CD4-positive, alpha-beta T cell (primary cell): ENCODE measurements around the gene TNFRSF18. TPM values are rescaled to one million over a fixed set of nuclear protein-coding genes. Genes with fewer than 3 reads are reported as not detected.
A peak's percentile ranks its signal among the peaks of the same experiment; 100 is the strongest.
"Not testable (repeated sequence)": the region's sequence is repeated elsewhere in the genome, so short reads cannot be mapped to it uniquely, and the experiment has no call there.

Experiments used
- ATAC-seq: fragments of 200-7000 bp; cut with Tn5 transposase; one replicate; pipeline ENCODE4 v1.10.0; 2022; ENCODE audit warnings: mild to moderate bottlenecking; ENCODE audit not compliant: poor library complexity
- CTCF ChIA-PET: fragments of 350-600 bp; sonication (Branson Sonifier 250); formaldehyde crosslinking; loops from one replicate; lab custom pipeline; 2021; ENCODE audit warnings: antibody characterized with exemption, inconsistent platforms; lab: Charles Lee
- POLR2A ChIA-PET: fragments of 350-600 bp; sonication (Branson Sonifier 250); formaldehyde crosslinking; loops from one replicate; lab custom pipeline; 2021; ENCODE audit warnings: antibody characterized with exemption, inconsistent platforms; lab: Charles Lee
- DNase-seq, 14 experiments: peaks; one replicate each; pipeline ENCODE4 v3.0.0-alpha.2; 2013 to 2020; ENCODE audit warnings: mixed read lengths in 2 of 14
- H3K27ac ChIP-seq, 2 donors: one replicate each; pipeline versions ENCODE4 v1.5.1 to v1.7.0; 2013; ENCODE audit warnings: low read length in 2 of 2, low read depth in 1 of 2, mild to moderate bottlenecking in 1 of 2
- H3K27me3 ChIP-seq, 2 experiments: 1 replicate in 1 of 2; 2 replicates in 1 of 2; pipeline versions ENCODE4 v1.6.1 to v1.7.0; 2013; ENCODE audit warnings: low read length in 2 of 2, control low read depth in 1 of 2, mild to moderate bottlenecking in 1 of 2, moderate library complexity in 1 of 2; ENCODE audit not compliant: insufficient read depth in 2 of 2, control insufficient read depth in 1 of 2
- H3K36me3 ChIP-seq: one replicate; pipeline ENCODE4 v1.6.1; 2013; ENCODE audit warnings: low read length, control low read depth; ENCODE audit not compliant: insufficient read depth
- H3K4me1 ChIP-seq: one replicate; pipeline ENCODE4 v1.6.1; 2013; ENCODE audit warnings: low read length, control low read depth; ENCODE audit not compliant: insufficient read depth
- H3K4me3 ChIP-seq: one replicate; pipeline ENCODE4 v1.5.1; 2013; ENCODE audit warnings: mild to moderate bottlenecking, low read length, moderate library complexity
- H3K9me3 ChIP-seq, 2 experiments: 1 replicate in 1 of 2; 2 replicates in 1 of 2; pipeline versions ENCODE4 v1.6.1 to v1.7.0; 2013; ENCODE audit warnings: low read length in 2 of 2, mild to moderate bottlenecking in 2 of 2, control low read depth in 1 of 2, moderate library complexity in 1 of 2; ENCODE audit not compliant: control insufficient read depth in 1 of 2, insufficient read depth in 1 of 2
- H3K27ac Mint-ChIP-seq: one replicate; pipeline ENCODE4 v1.8.0; 2020; ENCODE audit warnings: mixed read lengths
- H3K27me3 Mint-ChIP-seq: one replicate; pipeline ENCODE4 v1.8.0; 2021; ENCODE audit warnings: mixed read lengths
- H3K36me3 Mint-ChIP-seq: one replicate; pipeline ENCODE4 v1.8.0; 2021; ENCODE audit warnings: low read depth, mixed read lengths
- H3K4me1 Mint-ChIP-seq: one replicate; pipeline ENCODE4 v1.8.0; 2021; ENCODE audit warnings: low read depth, mixed read lengths
- H3K4me3 Mint-ChIP-seq: one replicate; pipeline ENCODE4 v1.8.0; 2020; ENCODE audit warnings: mild to moderate bottlenecking, mixed read lengths
- H3K9me3 Mint-ChIP-seq: one replicate; pipeline ENCODE4 v1.8.0; 2020; ENCODE audit warnings: mixed read lengths
- CTCF ChIP-seq: fragments of 200-600 bp; IDR thresholded peaks from one replicate; pipeline ENCODE4 v1.8.0; 2022; ENCODE audit warnings: antibody characterized with exemption, mild to moderate bottlenecking
- intact Hi-C, 2 experiments: fragments of 100-400 bp; cut with DNase I in 1 of 2; cut with micrococcal nuclease in 1 of 2; formaldehyde crosslinking; loops; one replicate each; pipeline versions ENCODE4 v1.15.1 to v1.9.0; 2023 to 2025; cut with DNase I, micrococcal nuclease
- total RNA-seq, 174 experiments: library from RNA in 2 of 174; stranded (reverse) in 2 of 174; gene quantifications; one replicate each; pipeline ENCODE4 v1.2.3 and lab custom pipeline; 2021 to 2026

Gene TNFRSF18
- total RNA-seq, 2 experiments from 2014 or later = 14.8 to 17.8 TPM

- ChIA-PET CTCF (no interaction called here), POLR2A (no interaction called here)
- no peak overlapping the region for H3K4me3 Mint-ChIP-seq
- H3K36me3 ChIP-seq = no peaks in the 10 kb centered on the region
- no peaks in the 10 kb centered on the region for H3K27me3 ChIP-seq
- H3K4me1 ChIP-seq = peaks cover 14% of the 10 kb centered on the region
- H3K9me3 Mint-ChIP-seq = peaks cover 4% of the 10 kb centered on the region
- no peaks in the 10 kb centered on the region for H3K27me3 Mint-ChIP-seq
- H3K27ac ChIP-seq = no peak overlapping the region
- intact Hi-C loops = no loop called here
- peaks cover 3% of the 10 kb centered on the region for H3K4me1 Mint-ChIP-seq
- no peak for TF ChIP-seq CTCF
- H3K4me3 ChIP-seq = no peak overlapping the region
- ATAC-seq = no peak
- peaks cover 0 to 14% of the 10 kb centered on the region in 2 experiments for H3K9me3 ChIP-seq
- H3K27ac Mint-ChIP-seq = no peak overlapping the region
- no peak for DNase-seq
- no peaks in the 10 kb centered on the region for H3K36me3 Mint-ChIP-seq
These were observed 9.2 kb downstream of the TNFRSF18 start for GRCh38 chr1:1197188-1197500.

DNA sequence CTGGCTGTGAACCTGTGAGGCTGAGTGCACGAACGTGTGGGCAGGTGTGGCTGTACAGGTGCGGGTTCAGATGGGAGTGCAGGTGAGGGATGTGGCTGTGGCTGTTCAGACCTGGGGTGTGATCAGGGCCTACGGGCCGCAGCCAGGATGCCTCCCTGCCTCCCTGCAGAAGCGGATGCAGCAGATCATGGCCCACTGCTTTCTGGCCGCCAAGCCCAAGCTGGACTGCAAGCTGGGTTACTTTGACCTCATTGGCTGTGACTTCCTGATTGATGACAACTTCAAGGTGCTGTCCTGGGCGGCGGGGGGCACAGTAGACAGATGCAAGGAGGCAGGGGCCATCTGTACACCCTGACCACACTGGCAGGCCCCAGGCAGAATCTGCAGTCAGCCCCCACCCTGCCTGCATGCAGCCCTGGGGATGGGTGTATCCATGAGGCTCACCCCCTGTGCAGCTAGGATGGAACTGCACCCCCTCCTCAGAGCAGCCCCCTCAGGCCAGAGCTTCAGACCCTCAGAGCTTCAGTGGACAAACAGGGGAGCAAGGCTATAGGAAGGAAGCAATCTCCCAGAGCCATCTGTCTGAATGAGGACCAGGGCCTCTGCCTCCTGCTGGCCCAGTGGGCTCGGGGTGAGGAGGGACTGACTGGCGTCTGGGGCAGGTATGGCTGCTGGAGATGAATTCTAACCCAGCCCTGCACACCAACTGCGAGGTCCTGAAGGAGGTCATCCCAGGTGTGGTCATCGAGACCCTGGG, 9.8 kb downstream of the TNFRSF18 start:
- Histone ChIP-seq H3K9me3 (peaks cover 0 to 17% of the 10 kb centered on the region in 2 experiments), H3K27me3 (no peaks in the 10 kb centered on the region), H3K4me1 (peaks cover 14% of the 10 kb centered on the region), H3K36me3 (no peaks in the 10 kb centered on the region), H3K4me3 (no peak overlapping the region), H3K27ac (no peak overlapping the region)
- ATAC-seq (no peak), DNase-seq (peak in 4 of 14 experiments; percentile 0 to 30 (median 11))
- no peak overlapping the region for H3K27ac Mint-ChIP-seq
- no peaks in the 10 kb centered on the region for H3K36me3 Mint-ChIP-seq
- no peak for TF ChIP-seq CTCF
- ChIA-PET POLR2A (no interaction called here), CTCF (no interaction called here)
- peaks cover 3% of the 10 kb centered on the region for H3K4me1 Mint-ChIP-seq
- intact Hi-C loops = no loop called here
- H3K27me3 Mint-ChIP-seq = no peaks in the 10 kb centered on the region
- no peak overlapping the region for H3K4me3 Mint-ChIP-seq
- peaks cover 4% of the 10 kb centered on the region for H3K9me3 Mint-ChIP-seq

GRCh38 chr1:1195726-1196125, 10.7 kb downstream of the TNFRSF18 start:
- H3K36me3 Mint-ChIP-seq, H3K27ac ChIP-seq, H3K4me3 Mint-ChIP-seq, H3K4me3 ChIP-seq, ATAC-seq, H3K27me3 ChIP-seq, H3K9me3 Mint-ChIP-seq, intact Hi-C loops, H3K36me3 ChIP-seq, H3K27me3 Mint-ChIP-seq, CTCF ChIA-PET, H3K27ac Mint-ChIP-seq, H3K4me1 Mint-ChIP-seq, POLR2A ChIA-PET: not testable (repeated sequence)
- Histone ChIP-seq H3K9me3 (peaks cover 0 to 20% of the 10 kb centered on the region in 2 experiments), H3K4me1 (peaks cover 11% of the 10 kb centered on the region)
- peak in 2 of 14 experiments; percentile 0 to 6 for DNase-seq

DNA sequence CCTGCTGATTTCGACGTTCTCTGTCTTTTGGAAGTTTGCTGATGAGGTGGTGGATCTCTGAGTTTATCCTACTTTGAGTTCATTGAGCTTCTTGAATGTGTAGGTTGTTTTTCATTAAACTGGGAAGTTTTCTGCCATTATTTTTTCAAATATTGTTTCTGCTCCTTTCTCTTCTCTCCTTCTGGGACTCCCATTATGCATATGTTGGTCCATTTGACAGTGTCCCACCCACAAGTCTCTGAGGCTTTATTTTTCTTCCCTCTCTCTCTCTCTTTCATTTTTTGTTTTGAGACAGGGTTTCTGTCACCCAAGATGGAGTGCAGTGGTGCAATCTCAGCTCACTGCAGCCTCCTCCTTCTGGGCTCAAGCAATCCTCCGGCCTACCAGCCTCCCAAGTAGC, 11.7 kb downstream of the TNFRSF18 start:
- H3K36me3 ChIP-seq = no peaks in the 10 kb centered on the region
- intact Hi-C loops = no loop called here
- no peak for ATAC-seq
- H3K27ac ChIP-seq = no peak overlapping the region
- peaks cover 0 to 20% of the 10 kb centered on the region in 2 experiments for H3K9me3 ChIP-seq
- Mint-ChIP-seq H3K9me3 (peaks cover 4% of the 10 kb centered on the region), H3K36me3 (no peaks in the 10 kb centered on the region), H3K27me3 (no peaks in the 10 kb centered on the region), H3K4me1 (peaks cover 1% of the 10 kb centered on the region), H3K4me3 (no peak overlapping the region), H3K27ac (no peak overlapping the region)
- H3K4me3 ChIP-seq = no peak overlapping the region
- POLR2A ChIA-PET = no interaction called here
- no peak for TF ChIP-seq CTCF
- peak in 1 of 14 experiments; percentile 6 for DNase-seq
- CTCF ChIA-PET = no interaction called here
- H3K27me3 ChIP-seq = no peaks in the 10 kb centered on the region
- H3K4me1 ChIP-seq = peaks cover under 1% of the 10 kb centered on the region
